Stimulated activated CD8-positive, alpha-beta memory T cell treated with anti-CD3 and anti-CD28 coated beads, Interleukin-4, amount 100 ng/mL, for 48 hours (primary cell): ENCODE data around the gene SLC33A1.

Source experiments
- DNase-seq: peaks from one replicate; pipeline ENCODE4 v3.0.0-alpha.2; 2020

The SLC33A1 gene

DNA sequence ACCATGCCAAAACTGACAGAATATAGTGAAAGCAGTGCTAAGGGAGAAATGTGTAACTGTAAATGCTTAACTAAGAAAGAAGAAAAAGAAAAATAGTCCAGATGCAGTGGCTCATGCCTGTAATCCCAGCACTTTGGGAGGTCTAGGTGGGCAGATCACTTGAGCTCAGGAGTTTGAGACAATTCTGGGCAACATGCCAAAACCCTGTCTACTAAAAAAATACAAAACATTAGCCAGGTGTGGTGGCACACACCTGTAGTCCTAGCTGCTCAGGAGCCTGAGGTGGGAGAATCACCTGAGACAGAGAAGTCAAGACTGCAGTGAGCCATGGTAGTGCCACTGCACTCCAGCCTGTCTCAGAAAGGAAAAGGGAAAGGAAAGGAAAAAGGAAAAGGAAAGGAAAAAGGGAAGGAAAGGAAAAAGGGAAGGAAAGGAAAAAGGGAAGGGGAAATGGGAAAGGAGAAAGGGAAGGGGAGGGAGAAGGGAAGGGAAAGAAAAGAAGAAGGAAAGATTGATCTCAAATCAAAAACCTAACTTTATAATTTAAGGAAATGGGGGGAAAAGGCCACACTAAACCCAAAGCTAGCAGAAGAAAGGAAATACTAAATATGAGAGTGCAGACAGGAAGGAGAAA is 68.4 kb downstream of the SLC33A1 start:
- DNase-seq = no peak

GRCh38 chr3:155782390-155782953 is 71.8 kb downstream of the SLC33A1 start:
- DNase-seq = no peak

DNA sequence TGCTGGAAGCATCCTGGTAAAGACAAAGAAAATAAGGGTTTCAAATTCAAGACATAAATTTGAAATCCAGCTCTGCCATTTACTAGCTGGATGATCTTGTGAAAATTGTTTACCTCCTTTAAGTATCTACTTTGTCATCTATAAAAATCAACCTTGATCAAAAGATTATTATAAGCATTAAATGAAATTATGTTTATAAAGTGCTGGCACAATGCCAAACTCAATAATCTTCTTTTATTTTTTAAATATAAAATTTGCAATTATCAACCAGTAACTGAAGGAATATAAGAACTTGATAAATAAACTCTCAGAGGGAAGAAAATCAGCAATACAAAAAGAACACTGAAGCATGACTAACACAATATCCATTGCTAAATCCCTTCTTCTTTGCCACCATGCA is 73.9 kb downstream of the SLC33A1 start:
- no peak for DNase-seq

- DNase-seq = no peak
Observed at GRCh38 chr3:155778462-155778861, 75.8 kb downstream of the SLC33A1 start.

DNA sequence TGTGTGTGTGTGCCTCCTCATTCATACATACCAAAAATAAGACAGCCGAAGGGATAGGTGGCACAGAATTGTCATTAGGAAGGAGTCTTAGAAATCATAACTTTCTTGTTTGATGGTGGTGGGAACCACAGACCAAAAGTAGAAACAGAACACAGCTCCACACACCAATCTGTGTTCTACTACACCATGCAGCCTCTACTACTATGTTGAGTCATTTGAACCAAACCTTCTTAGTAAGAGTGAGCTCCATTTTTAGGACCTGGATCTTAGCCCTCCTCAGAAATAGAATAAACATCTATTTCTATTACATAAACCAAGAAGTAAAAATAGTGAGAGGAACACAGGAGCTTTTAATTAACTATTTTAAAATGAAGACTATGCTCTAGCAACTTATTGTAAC is 81.4 kb downstream of the SLC33A1 start:
- DNase-seq = no peak

DNA sequence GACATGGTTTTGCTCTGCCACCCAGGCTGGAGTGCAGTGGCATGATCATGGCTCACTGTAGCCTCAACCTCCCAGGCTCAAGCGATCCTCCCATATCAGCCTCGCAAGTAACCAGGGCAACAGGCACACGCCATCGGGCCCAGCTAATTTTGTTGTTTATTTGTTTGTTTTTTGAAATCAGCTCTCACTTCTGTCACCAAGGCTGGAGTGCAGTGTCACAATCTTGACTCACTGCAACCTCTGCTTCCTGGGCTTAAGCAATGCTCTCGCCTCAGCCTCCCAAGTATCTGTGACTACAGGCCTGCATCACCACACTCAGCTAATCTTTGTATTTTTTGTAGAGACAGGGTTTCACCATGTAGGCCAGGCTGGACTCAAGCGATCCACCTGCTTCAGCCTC is 83.1 kb downstream of the SLC33A1 start:
- no peak for DNase-seq
